C4-2B (cell line): ENCODE measurements around the gene PPP1R13B.

ENCODE experiments used
- H3K27ac ChIP-seq: fragments of 450-650 bp; 2 replicates; pipeline ENCODE4 v1.5.1; 2017
- CTCF ChIP-seq: fragments of 450-650 bp; conservative IDR thresholded peaks from 2 replicates; pipeline ENCODE4 v1.5.1; 2017; ENCODE audit warnings: mild to moderate bottlenecking
- ZFX ChIP-seq: fragments of 450-650 bp; IDR thresholded peaks from 2 replicates; pipeline ENCODE4 v1.6.1; 2017

PPP1R13B gene

GRCh38 chr14:103706551-103707328 is 140.6 kb downstream of the PPP1R13B start:
- TF ChIP-seq ZFX (no peak), CTCF (no peak)
- H3K27ac ChIP-seq = no peak overlapping the region

GRCh38 chr14:103705504-103706284 is 141.7 kb downstream of the PPP1R13B start:
- no peak overlapping the region for H3K27ac ChIP-seq
- TF ChIP-seq ZFX (no peak), CTCF (no peak)

GRCh38 chr14:103705118-103705503 is 142.3 kb downstream of the PPP1R13B start:
- H3K27ac ChIP-seq = no peak overlapping the region
- TF ChIP-seq ZFX (no peak), CTCF (no peak)

- H3K27ac ChIP-seq = no peak overlapping the region
- TF ChIP-seq ZFX (no peak), CTCF (no peak)
Measured at GRCh38 chr14:103704708-103705107, 142.7 kb downstream of the PPP1R13B start.

- no peak for TF ChIP-seq ZFX
- TF ChIP-seq CTCF = no peak
- no peak overlapping the region for H3K27ac ChIP-seq
Measured at GRCh38 chr14:103703433-103704385, 143.7 kb downstream of the PPP1R13B start.

GRCh38 chr14:103702497-103703432 is 144.6 kb downstream of the PPP1R13B start:
- TF ChIP-seq CTCF (no peak), ZFX (no peak)
- H3K27ac ChIP-seq = no peak overlapping the region
